DND-41 (cell line): Measurements from ENCODE around the gene BAD.

Source experiments
- EZH2 ChIP-seq: IDR thresholded peaks from 3 replicates; pipeline ENCODE4 v1.6.1; 2012; ENCODE audit warnings: borderline replicate concordance, low read depth, mild to moderate bottlenecking, moderate library complexity, low read length, inconsistent platforms; ENCODE audit not compliant: severe bottlenecking
- TF ChIP-seq, protein P1 (sequence below): IDR thresholded peaks from 2 replicates; pipeline ENCODE4 v1.5.1; 2012; ENCODE audit warnings: borderline replicate concordance, low read length, moderate library complexity, mild to moderate bottlenecking; ENCODE audit not compliant: poor library complexity, severe bottlenecking; ENCODE audit errors: extremely low read depth

DNA sequence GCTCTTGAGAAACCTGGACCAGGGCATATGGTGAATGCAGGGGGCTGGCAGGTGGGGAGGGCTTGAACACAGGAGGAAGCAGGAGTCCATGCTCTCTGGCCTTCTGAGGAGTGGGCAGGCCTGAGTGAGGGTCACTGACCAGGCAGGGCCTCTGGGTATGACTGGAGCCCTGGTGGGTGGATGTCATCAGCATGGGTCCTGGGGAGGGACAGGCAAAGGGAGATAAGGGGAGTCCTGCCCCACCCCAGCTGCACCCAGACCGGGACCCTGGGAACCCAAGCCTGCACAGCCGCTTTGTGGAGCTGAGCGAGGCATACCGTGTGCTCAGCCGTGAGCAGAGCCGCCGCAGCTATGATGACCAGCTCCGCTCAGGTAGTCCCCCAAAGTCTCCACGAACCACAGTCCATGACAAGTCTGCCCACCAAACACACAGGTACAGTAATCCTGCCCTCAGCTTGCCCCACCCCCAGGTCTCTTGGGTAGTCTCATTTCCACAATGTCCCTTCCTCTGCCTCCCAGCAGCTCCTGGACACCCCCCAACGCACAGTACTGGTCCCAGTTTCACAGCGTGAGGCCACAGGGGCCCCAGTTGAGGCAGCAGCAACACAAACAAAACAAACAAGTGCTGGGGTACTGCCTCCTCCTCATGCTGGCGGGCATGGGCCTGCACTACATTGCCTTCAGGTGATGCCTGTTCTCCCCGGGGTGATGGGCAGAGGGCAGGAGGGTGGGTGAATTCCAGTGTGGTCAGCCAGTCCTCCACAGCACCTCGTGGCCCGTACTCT is 52.1 kb downstream of the BAD start:
- TF ChIP-seq, protein P1, sequence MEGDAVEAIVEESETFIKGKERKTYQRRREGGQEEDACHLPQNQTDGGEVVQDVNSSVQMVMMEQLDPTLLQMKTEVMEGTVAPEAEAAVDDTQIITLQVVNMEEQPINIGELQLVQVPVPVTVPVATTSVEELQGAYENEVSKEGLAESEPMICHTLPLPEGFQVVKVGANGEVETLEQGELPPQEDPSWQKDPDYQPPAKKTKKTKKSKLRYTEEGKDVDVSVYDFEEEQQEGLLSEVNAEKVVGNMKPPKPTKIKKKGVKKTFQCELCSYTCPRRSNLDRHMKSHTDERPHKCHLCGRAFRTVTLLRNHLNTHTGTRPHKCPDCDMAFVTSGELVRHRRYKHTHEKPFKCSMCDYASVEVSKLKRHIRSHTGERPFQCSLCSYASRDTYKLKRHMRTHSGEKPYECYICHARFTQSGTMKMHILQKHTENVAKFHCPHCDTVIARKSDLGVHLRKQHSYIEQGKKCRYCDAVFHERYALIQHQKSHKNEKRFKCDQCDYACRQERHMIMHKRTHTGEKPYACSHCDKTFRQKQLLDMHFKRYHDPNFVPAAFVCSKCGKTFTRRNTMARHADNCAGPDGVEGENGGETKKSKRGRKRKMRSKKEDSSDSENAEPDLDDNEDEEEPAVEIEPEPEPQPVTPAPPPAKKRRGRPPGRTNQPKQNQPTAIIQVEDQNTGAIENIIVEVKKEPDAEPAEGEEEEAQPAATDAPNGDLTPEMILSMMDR: no peak
- TF ChIP-seq EZH2: no peak
